PFSK-1 (cell line): ENCODE measurements around the gene DDX43.

ENCODE experiments used
- FOXP2 ChIP-seq: optimal IDR thresholded peaks from 2 replicates; pipeline ENCODE3; 2011; ENCODE audit warnings: borderline replicate concordance, control low read depth, inconsistent platforms; ENCODE audit not compliant: insufficient read depth; ENCODE audit errors: extremely low read length, extremely low read depth
- POLR2AphosphoS5 ChIP-seq: IDR thresholded peaks from 2 replicates; pipeline ENCODE4 v1.6.1; 2012; ENCODE audit warnings: low read depth, mild to moderate bottlenecking, control low read depth, low read length, moderate library complexity
- REST ChIP-seq, 2 experiments: IDR thresholded peaks; 2 replicates each; pipeline versions ENCODE4 v1.6.1 to v1.8.0; 2011 to 2012; ENCODE audit warnings: low read depth in 2 of 2, low read length in 2 of 2, control low read depth in 1 of 2, inconsistent platforms in 1 of 2, mild to moderate bottlenecking in 1 of 2, moderate library complexity in 1 of 2; ENCODE audit not compliant: insufficient read depth in 1 of 2
- SIN3A ChIP-seq: IDR thresholded peaks from 2 replicates; pipeline ENCODE4 v1.6.1; 2012; ENCODE audit warnings: mild to moderate bottlenecking, low read length, moderate library complexity, borderline replicate concordance; ENCODE audit not compliant: insufficient read depth
- TAF1 ChIP-seq: IDR thresholded peaks from 2 replicates; pipeline ENCODE4 v1.6.1; 2012; ENCODE audit warnings: low read length, control low read depth, borderline replicate concordance; ENCODE audit not compliant: insufficient read depth

The DDX43 gene

GRCh38 chr6:73413102-73413501, 18.5 kb downstream of the DDX43 start:
- TF ChIP-seq TAF1: no peak
- no peak for TF ChIP-seq SIN3A
- TF ChIP-seq POLR2AphosphoS5: no peak
- no peak for TF ChIP-seq FOXP2
- no peak for TF ChIP-seq REST (IDR thresholded peaks at IDR 0.05; ENCODE audit: insufficient read depth in 1 of 2, low read depth in 2 of 2, low read length in 2 of 2)

- no peak for TF ChIP-seq SIN3A
- no peak for TF ChIP-seq TAF1
- TF ChIP-seq POLR2AphosphoS5: no peak
- no peak for TF ChIP-seq REST (IDR thresholded peaks at IDR 0.05; ENCODE audit: insufficient read depth in 1 of 2, low read depth in 2 of 2, low read length in 2 of 2)
- no peak for TF ChIP-seq FOXP2
These were observed 23.6 kb downstream of the DDX43 start for GRCh38 chr6:73418081-73418741.

GRCh38 chr6:73421534-73421933, 26.9 kb downstream of the DDX43 start:
- no peak for TF ChIP-seq TAF1
- no peak for TF ChIP-seq POLR2AphosphoS5
- TF ChIP-seq REST (IDR thresholded peaks at IDR 0.05; ENCODE audit: insufficient read depth in 1 of 2, low read depth in 2 of 2, low read length in 2 of 2): no peak
- TF ChIP-seq FOXP2: no peak
- TF ChIP-seq SIN3A: no peak

GRCh38 chr6:73435236-73435635, 40.6 kb downstream of the DDX43 start:
- TF ChIP-seq REST (IDR thresholded peaks at IDR 0.05; ENCODE audit: insufficient read depth in 1 of 2, low read depth in 2 of 2, low read length in 2 of 2) (no peak), SIN3A (no peak), POLR2AphosphoS5 (no peak), TAF1 (no peak), FOXP2 (no peak)

- TF ChIP-seq FOXP2 (no peak), REST (IDR thresholded peaks at IDR 0.05; ENCODE audit: insufficient read depth in 1 of 2, low read depth in 2 of 2, low read length in 2 of 2) (no peak), TAF1 (no peak), POLR2AphosphoS5 (no peak)
These were observed 48.9 kb downstream of the DDX43 start for GRCh38 chr6:73443555-73443954.
